ENCODE measurements around the gene CACNB2. TPM values are rescaled to one million over a fixed set of nuclear protein-coding genes. Genes with fewer than 3 reads are reported as not detected.

CACNB2 gene
- total and polyA plus RNA-seq, 12 donors = 4.3 to 82.3 (median 12.9) TPM

DNA sequence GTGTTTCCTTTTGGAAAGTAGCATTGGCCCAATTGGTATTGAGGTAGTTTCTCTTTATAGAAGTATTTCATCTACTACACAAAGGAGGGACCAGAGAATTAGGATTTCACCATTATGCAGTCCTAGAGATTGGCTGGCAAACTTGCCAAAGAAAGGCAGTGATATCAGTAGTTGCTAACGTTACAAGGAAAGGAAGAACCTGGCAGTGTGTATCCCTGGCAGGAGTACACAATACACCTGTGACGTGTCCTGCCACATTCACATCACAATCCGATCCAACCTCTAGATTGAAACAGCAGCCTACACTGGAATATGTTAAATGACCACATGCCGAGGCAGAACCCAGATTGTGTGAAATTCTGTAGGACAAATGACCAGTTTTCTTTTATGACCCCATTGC lies 81.7 kb downstream of the CACNB2 start:
- TF ChIP-seq, protein P1, sequence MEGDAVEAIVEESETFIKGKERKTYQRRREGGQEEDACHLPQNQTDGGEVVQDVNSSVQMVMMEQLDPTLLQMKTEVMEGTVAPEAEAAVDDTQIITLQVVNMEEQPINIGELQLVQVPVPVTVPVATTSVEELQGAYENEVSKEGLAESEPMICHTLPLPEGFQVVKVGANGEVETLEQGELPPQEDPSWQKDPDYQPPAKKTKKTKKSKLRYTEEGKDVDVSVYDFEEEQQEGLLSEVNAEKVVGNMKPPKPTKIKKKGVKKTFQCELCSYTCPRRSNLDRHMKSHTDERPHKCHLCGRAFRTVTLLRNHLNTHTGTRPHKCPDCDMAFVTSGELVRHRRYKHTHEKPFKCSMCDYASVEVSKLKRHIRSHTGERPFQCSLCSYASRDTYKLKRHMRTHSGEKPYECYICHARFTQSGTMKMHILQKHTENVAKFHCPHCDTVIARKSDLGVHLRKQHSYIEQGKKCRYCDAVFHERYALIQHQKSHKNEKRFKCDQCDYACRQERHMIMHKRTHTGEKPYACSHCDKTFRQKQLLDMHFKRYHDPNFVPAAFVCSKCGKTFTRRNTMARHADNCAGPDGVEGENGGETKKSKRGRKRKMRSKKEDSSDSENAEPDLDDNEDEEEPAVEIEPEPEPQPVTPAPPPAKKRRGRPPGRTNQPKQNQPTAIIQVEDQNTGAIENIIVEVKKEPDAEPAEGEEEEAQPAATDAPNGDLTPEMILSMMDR (IDR thresholded peaks at IDR 0.05) = no peak
- TF ChIP-seq POLR2A (IDR thresholded peaks at IDR 0.05) = no peak
- no peak overlapping the region for H3K4me3 ChIP-seq
- H3K27ac ChIP-seq = no peak overlapping the region
- no peak for DNase-seq
- 44 to 58% (median 48%) methylated on average over 4 of the region's 4 CpGs for WGBS, 4 donors
- H3K36me3 ChIP-seq (replicated peaks in 1 of 2) = no peaks in the 10 kb centered on the region
- peaks cover 23 to 24% of the 10 kb centered on the region in 2 donors for H3K4me1 ChIP-seq (replicated peaks in 1 of 2)
- H3K27me3 ChIP-seq = no peaks in the 10 kb centered on the region
- intact Hi-C loops (cut with DNase I) = no loop called here
- no peaks in the 10 kb centered on the region for H3K9me3 ChIP-seq (replicated peaks in 1 of 3)

DNA sequence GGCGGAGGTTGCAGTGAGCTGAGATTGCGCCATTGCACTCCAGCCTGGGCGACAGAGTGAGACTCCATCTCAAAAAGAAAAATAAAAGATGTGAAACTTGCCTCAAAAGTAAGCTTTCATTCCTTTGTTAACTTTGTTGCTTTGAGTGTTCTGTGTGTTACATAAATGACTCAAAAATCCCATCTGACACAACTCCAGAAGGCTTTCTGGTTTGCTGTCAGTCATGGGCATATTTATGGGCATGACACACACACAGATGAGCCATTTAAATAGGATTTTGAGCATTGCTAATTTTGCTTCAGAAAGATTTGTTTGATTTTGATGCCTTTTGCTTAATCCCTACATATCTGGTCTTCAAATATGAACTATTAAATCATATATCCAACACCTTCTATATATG lies 82.6 kb downstream of the CACNB2 start:
- 55 to 63% (median 59%) methylated on average over 3 of the region's 3 CpGs for WGBS, 4 donors
- no peak overlapping the region for H3K4me3 ChIP-seq
- intact Hi-C loops (cut with DNase I) = no loop called here
- H3K9me3 ChIP-seq (replicated peaks in 1 of 3) = no peaks in the 10 kb centered on the region
- TF ChIP-seq POLR2A (IDR thresholded peaks at IDR 0.05) = no peak
- TF ChIP-seq, protein P1 (IDR thresholded peaks at IDR 0.05) = no peak
- H3K27me3 ChIP-seq = no peaks in the 10 kb centered on the region
- peaks cover 23 to 24% of the 10 kb centered on the region in 2 donors for H3K4me1 ChIP-seq (replicated peaks in 1 of 2)
- H3K36me3 ChIP-seq (replicated peaks in 1 of 2) = no peaks in the 10 kb centered on the region
- no peak for DNase-seq
- no peak overlapping the region for H3K27ac ChIP-seq

DNA sequence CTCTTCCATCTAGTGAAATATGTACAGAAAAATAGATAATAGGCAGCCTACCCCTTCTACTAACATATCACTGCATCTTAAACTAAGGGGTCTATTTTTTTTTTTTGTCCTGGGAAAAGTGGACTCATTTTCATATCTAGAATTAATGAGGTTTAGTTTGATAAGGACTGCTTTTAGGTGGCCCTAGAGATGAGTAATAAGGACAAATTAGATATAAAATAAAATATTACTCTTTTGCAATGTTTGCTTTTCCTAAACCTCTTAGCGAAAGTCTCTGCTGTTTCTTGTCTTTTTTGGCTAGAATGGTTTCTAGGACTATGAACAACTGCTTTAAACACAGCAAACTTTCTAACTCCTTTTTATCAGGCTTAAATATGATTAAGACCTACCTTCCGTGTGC lies 83.7 kb downstream of the CACNB2 start:
- H3K4me1 ChIP-seq (replicated peaks in 1 of 2) = peaks cover 20 to 23% of the 10 kb centered on the region in 2 donors
- peak overlapping the region in 2 of 5 donors; percentile 55 for H3K27ac ChIP-seq
- H3K9me3 ChIP-seq (replicated peaks in 1 of 3) = no peaks in the 10 kb centered on the region
- H3K27me3 ChIP-seq = no peaks in the 10 kb centered on the region
- no peak overlapping the region for H3K4me3 ChIP-seq
- no peak for DNase-seq
- intact Hi-C loops (cut with DNase I) = no loop called here
- WGBS, 4 donors = 29 to 39% (median 37%) methylated on average over 2 of the region's 2 CpGs
- TF ChIP-seq, protein P1 (IDR thresholded peaks at IDR 0.05) = no peak
- TF ChIP-seq POLR2A (IDR thresholded peaks at IDR 0.05) = no peak
- H3K36me3 ChIP-seq (replicated peaks in 1 of 2) = no peaks in the 10 kb centered on the region

DNA sequence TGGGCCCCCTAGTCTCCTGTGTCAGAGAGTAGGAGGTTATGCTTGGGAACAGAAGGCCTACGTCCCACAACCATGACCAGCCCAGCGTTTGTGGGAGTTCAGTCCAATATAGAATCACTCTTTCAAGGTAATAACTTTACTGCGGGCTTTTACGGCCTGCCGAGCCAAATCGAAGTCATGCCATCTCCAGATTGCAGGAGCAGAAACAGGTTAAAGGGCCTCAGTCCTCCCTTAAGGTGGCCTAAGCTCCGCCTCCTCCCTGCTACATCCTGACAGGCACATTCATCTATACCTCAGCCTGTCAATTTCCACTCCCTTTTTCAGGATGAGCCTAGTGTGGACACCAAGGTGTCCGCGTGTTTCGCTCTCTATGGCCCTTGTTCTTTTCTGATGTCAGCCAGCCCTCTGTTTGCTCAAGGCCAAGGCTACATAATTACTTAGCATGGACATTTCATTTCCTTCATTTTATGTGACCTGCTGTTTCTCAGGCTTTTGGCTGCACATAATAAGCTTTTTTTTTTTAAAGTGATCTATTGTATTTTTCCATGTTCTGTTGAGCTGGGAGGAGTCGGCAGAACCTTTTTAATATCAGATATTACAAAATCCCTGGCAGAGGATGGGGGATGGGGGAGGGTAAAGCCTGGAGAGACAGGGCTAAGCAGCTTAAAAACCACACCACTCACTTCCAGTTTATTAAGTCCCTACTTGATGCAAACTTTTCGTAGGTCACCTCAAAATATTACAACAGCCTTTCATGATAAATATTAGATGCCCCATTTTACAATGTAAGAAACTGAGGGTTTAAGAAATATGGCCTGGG lies 84.6 kb downstream of the CACNB2 start:
- Histone ChIP-seq H3K27ac (peak overlapping the region in 4 of 5 donors; percentile 40 to 66 (median 55)), H3K27me3 (no peaks in the 10 kb centered on the region), H3K4me3 (no peak overlapping the region), H3K36me3 (replicated peaks in 1 of 2) (no peaks in the 10 kb centered on the region), H3K4me1 (replicated peaks in 1 of 2) (peaks cover 17 to 28% of the 10 kb centered on the region in 2 donors), H3K9me3 (replicated peaks in 1 of 3) (no peaks in the 10 kb centered on the region)
- TF ChIP-seq, protein P1 (IDR thresholded peaks at IDR 0.05) = no peak
- no peak for TF ChIP-seq POLR2A (IDR thresholded peaks at IDR 0.05)
- peak; percentile 36 to 69 (median 60) for DNase-seq
- intact Hi-C loops (cut with DNase I) = no loop called here
- 47 to 55% (median 53%) methylated on average over 12 of the region's 12 CpGs for WGBS, 4 donors

Measured in adrenal gland (tissue), 12 donors.